Osteoblast (primary cell): ENCODE results near the gene CLDN1. TPM values are rescaled to one million over a fixed set of nuclear protein-coding genes. Genes with fewer than 3 reads are reported as not detected.

Experiments
- DNase-seq: peaks from one replicate; pipeline ENCODE4 v3.0.0; 2011; ENCODE audit warnings: low spot score, mixed read lengths; ENCODE audit not compliant: insufficient read length; ENCODE audit errors: missing footprints
- H2AFZ ChIP-seq: 2 replicates; pipeline ENCODE4 v1.6.0; 2011; ENCODE audit warnings: mild to moderate bottlenecking, low read length
- H3K27ac ChIP-seq: 2 replicates; pipeline ENCODE4 v1.5.1; 2011; ENCODE audit warnings: mild to moderate bottlenecking, low read depth, low read length, moderate library complexity
- H3K27me3 ChIP-seq: 2 replicates; pipeline ENCODE4 v1.6.0; 2012; ENCODE audit warnings: mild to moderate bottlenecking, control low read depth, inconsistent platforms, low read length, moderate library complexity; ENCODE audit not compliant: insufficient read depth
- H3K36me3 ChIP-seq: 2 replicates; pipeline ENCODE4 v1.5.1; 2011; ENCODE audit warnings: mild to moderate bottlenecking, low read length, control low read depth, moderate library complexity; ENCODE audit not compliant: insufficient read depth
- H3K4me1 ChIP-seq: 2 replicates; pipeline ENCODE4 v1.5.1; 2011; ENCODE audit warnings: mild to moderate bottlenecking, low read length, control low read depth, moderate library complexity; ENCODE audit not compliant: insufficient read depth
- H3K4me2 ChIP-seq: 2 replicates; pipeline ENCODE4 v1.6.0; 2011; ENCODE audit warnings: mild to moderate bottlenecking, low read length; ENCODE audit not compliant: insufficient read depth
- H3K4me3 ChIP-seq: fragments of 200-600 bp; sonication (generic); 3 replicates; pipeline ENCODE4 v1.5.1; 2012; ENCODE audit warnings: mild to moderate bottlenecking, low read length, inconsistent platforms; ENCODE audit not compliant: insufficient read depth
- H3K79me2 ChIP-seq: 2 replicates; pipeline ENCODE4 v1.6.0; 2012; ENCODE audit warnings: mild to moderate bottlenecking, low read length, control low read depth, inconsistent platforms; ENCODE audit not compliant: insufficient read depth
- H3K9me3 ChIP-seq: 2 replicates; pipeline ENCODE4 v1.5.1; 2011; ENCODE audit warnings: low read depth, low read length, control low read depth
- H4K20me1 ChIP-seq: 2 replicates; pipeline ENCODE4 v1.6.0; 2012; ENCODE audit warnings: mild to moderate bottlenecking, low read length, control low read depth; ENCODE audit not compliant: insufficient read depth
- CTCF ChIP-seq: IDR thresholded peaks from 2 replicates; pipeline ENCODE4 v1.5.1; 2011; ENCODE audit warnings: mild to moderate bottlenecking, low read depth, low read length, moderate library complexity; ENCODE audit errors: extremely low read depth
- total RNA-seq: library from RNA; depleted of rRNA; stranded (reverse); fragments of >200 nt; gene quantifications from 2 replicates; pipeline ENCODE4 v1.2.3, GENCODE V29; 2012

CLDN1 gene
- total RNA-seq, 1 donor: 1.1 TPM

GRCh38 chr3:190261740-190262139, 60.5 kb downstream of the CLDN1 start:
- no peak overlapping the region for H3K27ac ChIP-seq
- TF ChIP-seq CTCF: no peak
- no peak for DNase-seq
- no peaks in the 10 kb centered on the region for H3K27me3 ChIP-seq
- no peak overlapping the region for H3K4me2 ChIP-seq
- H3K4me1 ChIP-seq: peaks cover 7% of the 10 kb centered on the region
- H3K4me3 ChIP-seq: no peak overlapping the region
- H4K20me1 ChIP-seq: no peaks in the 10 kb centered on the region
- no peaks in the 10 kb centered on the region for H3K79me2 ChIP-seq
- no peak overlapping the region for H2AFZ ChIP-seq
- H3K36me3 ChIP-seq: no peaks in the 10 kb centered on the region
- H3K9me3 ChIP-seq: no peaks in the 10 kb centered on the region

- Histone ChIP-seq H3K79me2 (no peaks in the 10 kb centered on the region), H3K9me3 (no peaks in the 10 kb centered on the region), H2AFZ (no peak overlapping the region), H3K36me3 (no peaks in the 10 kb centered on the region), H3K27ac (no peak overlapping the region), H3K27me3 (no peaks in the 10 kb centered on the region), H3K4me1 (peaks cover under 1% of the 10 kb centered on the region), H4K20me1 (no peaks in the 10 kb centered on the region), H3K4me2 (no peak overlapping the region), H3K4me3 (no peak overlapping the region)
- TF ChIP-seq CTCF: no peak
- DNase-seq: no peak
These were observed 61.2 kb downstream of the CLDN1 start for GRCh38 chr3:190261015-190261414.

GRCh38 chr3:190260301-190260700, 61.9 kb downstream of the CLDN1 start:
- Histone ChIP-seq H2AFZ (no peak overlapping the region), H4K20me1 (no peaks in the 10 kb centered on the region), H3K4me3 (no peak overlapping the region), H3K36me3 (no peaks in the 10 kb centered on the region), H3K27me3 (no peaks in the 10 kb centered on the region), H3K79me2 (no peaks in the 10 kb centered on the region), H3K27ac (no peak overlapping the region), H3K4me1 (no peaks in the 10 kb centered on the region), H3K4me2 (no peak overlapping the region), H3K9me3 (no peaks in the 10 kb centered on the region)
- no peak for DNase-seq
- no peak for TF ChIP-seq CTCF

DNA sequence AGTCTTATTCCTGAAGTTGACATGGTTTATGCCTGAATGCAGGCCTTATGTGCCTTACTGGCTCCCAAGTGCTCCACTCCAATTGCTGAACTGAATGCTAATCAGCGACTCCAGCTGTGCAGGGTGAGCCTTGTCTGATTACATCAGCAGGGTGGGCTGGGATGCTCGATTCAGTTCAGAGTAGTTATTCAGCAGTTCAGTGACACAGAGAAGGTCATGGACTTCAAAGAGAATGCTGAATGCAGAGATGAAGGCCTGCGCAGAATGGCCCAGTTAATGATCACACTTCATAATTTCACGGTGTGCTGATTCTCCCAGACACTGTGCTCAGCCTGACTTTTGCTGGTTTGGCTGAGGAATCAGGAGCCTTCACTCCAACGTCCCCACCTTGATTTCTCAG, 63.6 kb downstream of the CLDN1 start:
- H3K36me3 ChIP-seq: no peaks in the 10 kb centered on the region
- no peaks in the 10 kb centered on the region for H3K79me2 ChIP-seq
- no peak overlapping the region for H3K4me3 ChIP-seq
- peaks cover 3% of the 10 kb centered on the region for H3K27me3 ChIP-seq
- H3K9me3 ChIP-seq: no peaks in the 10 kb centered on the region
- H3K4me1 ChIP-seq: no peaks in the 10 kb centered on the region
- no peak overlapping the region for H3K27ac ChIP-seq
- no peak overlapping the region for H3K4me2 ChIP-seq
- no peak for DNase-seq
- TF ChIP-seq CTCF: no peak
- H4K20me1 ChIP-seq: no peaks in the 10 kb centered on the region
- H2AFZ ChIP-seq: peak overlapping the region; percentile 4

Other genes starting within 250 kb of the CLDN1 start
- gene P3H2, start 201.5 kb downstream of the CLDN1 start, total RNA-seq: 8.3 and 13.4 TPM in 2 replicates
- gene CLDN16, start 65.7 kb upstream of the CLDN1 start, total RNA-seq: under 0.01 TPM in 1 of 2 replicates, not detected in the other
- gene TMEM207, start 127.5 kb upstream of the CLDN1 start, total RNA-seq: not detected in 2 replicates
- 14.7 and 14.8 TPM in 2 replicates for gene IL1RAP, start 191.6 kb upstream of the CLDN1 start, total RNA-seq